T-helper 2 cell treated with Interferon-gamma antibody and Interleukin-4, amounts not matched to agents 100 ng/mL and 5 ng/mL, for 36 hours (primary cell): ENCODE data around the gene CCNYL1. TPM values are rescaled to one million over a fixed set of nuclear protein-coding genes. Genes with fewer than 3 reads are reported as not detected.
"Not testable (repeated sequence)": the region's sequence is repeated elsewhere in the genome, so short reads cannot be mapped to it uniquely, and the experiment has no call there.

Experiments
- intact Hi-C: fragments of 100-400 bp; cut with micrococcal nuclease; formaldehyde crosslinking; loops from one replicate; pipeline ENCODE4 v1.15.1; 2023
- total RNA-seq: library from RNA; stranded (reverse); gene quantifications from 2 replicates; pipeline ENCODE4 v1.2.3, GENCODE V29; 2022

Gene CCNYL1
- total RNA-seq, 1 donor from 2014 or later, result 7.4 TPM

DNA sequence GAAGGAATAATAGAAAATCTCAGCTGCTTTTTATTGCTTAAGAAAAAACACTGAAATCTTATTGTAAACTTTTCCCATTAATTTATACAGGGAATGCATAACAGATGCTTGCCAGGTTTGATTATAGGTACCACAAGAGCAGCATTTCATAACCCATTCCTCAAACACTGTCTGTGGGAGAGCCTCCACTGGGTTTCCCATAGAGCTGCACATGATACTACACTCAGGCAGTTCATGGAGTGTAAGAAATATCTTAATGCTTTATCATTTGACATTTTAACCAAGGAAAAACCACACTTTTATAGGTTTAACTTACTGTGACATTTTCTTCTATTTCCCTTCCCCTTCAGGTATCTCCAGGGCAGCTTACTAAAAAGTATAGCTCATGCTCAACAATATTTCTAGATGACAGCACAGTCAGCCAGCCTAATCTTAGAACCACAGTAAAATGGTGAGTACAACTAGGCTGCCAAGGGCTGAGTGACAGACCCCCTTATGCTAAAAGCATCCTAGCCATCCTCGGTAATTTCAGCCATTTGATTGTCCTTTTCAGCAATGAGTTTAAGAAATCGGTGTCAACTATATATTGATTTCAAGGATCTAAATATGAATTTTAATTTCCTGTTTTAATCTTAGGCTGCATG, 22.3 kb downstream of the CCNYL1 start:
- intact Hi-C loops, result no loop called here

DNA sequence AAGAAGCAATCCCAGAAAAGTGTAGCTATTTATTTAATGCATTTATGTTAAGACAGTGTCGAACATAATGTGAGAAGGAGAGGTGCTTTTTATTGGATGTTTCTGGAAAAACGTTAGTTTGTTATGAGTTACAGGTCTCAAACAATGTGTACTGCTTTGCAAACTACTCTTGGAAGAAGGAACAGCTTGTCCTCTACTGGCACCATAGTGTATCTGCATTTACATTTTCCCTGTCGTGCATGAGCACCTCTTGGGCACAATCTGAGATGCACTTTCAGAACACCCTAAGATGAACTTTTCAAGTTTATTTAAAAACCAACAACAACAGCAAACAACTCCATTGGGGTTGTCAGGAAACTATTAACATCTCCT, 22.8 kb downstream of the CCNYL1 start:
- intact Hi-C loops, result no loop called here

DNA sequence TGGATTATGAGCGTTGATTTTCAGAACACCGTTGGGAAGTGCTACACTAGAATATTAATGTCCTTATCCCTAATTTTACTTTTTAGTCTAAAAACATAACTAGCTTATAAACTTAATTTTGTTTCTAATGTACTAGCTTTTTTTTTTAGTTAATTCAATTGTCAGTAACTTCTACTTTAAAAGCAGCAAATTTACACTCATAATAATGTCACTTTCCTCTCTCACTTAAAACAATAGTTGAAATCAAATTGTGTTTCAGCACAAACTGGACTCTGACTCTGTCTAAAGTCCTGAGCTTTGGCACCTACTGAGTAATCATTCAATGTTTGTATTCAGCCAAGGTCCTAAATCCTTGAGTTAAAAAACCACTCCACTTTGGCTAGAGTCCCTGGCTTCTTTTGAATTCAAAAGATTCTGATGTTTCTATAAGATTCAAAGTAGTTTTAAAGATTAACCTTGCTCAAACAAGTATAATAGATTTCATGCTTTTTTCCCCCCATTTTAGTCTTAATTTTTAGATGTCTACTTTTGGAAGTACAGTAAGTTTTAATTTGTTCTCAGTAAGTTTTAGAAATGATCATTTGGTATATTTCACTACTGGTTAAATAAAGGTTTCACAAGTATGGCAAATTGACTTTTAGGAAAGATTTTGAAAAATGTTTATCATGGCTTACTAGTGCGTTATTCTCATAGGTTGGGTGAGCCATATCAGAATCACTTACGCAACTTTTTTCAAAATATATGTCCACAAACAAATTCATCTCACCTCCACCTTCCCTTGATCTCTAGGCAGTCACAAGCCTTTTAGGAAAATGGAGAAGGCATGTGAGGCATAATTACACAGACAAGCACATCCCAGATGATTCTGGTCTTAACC, 23.4 kb downstream of the CCNYL1 start:
- intact Hi-C loops, result no loop called here

DNA sequence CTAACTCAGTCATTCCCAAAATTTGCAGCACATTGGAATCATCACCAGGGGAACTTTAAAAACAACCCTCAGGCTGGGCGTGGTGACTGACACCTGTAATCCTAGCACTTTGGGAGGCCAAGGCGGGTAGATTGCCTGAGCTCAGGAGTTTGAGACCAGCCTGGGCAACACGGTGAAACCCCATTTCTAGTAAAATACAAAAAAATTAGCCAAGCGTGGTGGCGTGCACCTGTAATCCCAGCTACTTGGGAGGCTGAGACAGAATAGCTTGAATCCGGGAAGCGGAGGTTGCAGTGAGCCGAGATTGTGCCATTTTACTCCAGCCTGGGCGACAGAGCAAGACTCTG, 24.0 kb downstream of the CCNYL1 start:
- intact Hi-C loops, result not testable (repeated sequence)

DNA sequence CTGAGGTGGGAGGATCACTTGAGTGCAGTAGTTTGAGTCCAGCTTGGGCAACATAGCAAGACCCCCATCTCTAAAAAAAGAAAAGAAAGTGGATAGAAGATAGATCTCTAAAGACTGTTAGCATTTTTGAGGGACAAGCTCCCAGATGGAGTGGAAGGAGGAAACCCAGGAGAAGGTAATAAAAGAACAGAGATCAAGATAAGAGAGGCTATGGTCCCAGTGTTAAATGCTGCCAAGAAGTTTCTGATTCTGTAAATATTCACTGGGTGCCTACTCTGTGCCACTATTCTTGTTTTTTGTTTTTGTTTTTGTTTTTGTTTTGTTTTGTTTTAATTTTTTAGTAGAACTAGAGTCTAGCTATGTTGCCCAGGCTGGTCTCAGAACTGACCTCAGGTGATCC, 32.1 kb downstream of the CCNYL1 start:
- intact Hi-C loops, result no loop called here

DNA sequence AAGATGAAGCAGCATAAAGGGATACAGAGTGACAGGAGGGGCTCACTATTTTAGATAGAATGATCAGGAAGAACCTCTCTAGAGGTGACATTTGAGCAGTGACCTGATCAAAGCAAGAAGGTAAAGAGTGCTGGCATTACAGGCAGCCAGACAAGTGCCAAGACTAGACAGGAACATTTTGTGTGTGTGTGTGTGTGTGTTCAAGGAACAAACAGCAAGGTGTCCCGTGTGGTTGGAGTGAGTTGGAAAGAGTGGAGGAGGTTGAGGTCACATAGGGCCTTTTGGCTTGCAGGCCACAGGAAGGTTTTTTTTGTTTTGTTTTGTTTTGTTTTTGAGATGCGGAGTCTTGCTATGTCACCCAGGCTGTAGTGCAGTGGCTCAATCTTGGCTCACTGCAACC, 32.6 kb downstream of the CCNYL1 start:
- intact Hi-C loops, result no loop called here

DNA sequence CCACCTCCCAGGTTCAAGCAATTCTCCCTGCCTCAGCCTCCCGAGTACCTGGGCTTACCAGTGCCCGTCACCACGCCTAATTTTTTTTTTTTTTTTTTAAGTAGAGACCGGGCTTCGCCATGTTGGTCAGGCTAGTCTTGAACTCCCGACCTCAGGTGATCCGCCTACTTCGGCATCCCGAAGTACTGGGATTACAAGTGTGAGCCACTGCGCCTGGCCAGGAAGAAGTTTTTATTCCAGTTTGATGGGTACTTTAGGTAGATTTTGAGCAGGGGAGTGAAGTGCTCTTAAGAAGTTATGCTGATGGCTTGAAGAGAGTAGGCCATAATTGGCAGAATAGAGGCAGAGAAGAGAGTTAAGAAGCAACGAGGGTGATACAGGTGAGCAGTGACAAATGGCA, 33.0 kb downstream of the CCNYL1 start:
- intact Hi-C loops, result no loop called here

DNA sequence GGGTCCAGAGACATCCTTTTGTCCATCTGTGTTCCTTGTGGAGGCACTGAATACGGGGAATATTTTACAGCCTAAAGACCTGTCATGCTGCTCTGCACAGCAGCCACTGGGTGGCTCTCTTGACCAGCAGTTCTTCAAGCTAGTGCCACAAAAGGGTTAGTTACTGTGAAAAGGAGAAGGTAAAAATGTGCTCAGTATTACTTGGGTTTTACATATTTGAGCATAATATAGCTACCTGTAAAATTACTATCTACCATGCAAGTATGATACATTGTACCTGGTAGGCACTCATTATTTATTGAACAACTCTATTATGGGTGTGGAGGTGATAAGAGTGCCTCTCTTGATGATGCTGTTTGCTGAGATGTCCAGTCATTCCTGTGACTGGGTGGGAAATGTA, 34.7 kb downstream of the CCNYL1 start:
- intact Hi-C loops, result loop anchor here (1.0 kb wide), 3 partner anchors 227 to 326 kb away; no protein-coding TSS in a partner anchor

DNA sequence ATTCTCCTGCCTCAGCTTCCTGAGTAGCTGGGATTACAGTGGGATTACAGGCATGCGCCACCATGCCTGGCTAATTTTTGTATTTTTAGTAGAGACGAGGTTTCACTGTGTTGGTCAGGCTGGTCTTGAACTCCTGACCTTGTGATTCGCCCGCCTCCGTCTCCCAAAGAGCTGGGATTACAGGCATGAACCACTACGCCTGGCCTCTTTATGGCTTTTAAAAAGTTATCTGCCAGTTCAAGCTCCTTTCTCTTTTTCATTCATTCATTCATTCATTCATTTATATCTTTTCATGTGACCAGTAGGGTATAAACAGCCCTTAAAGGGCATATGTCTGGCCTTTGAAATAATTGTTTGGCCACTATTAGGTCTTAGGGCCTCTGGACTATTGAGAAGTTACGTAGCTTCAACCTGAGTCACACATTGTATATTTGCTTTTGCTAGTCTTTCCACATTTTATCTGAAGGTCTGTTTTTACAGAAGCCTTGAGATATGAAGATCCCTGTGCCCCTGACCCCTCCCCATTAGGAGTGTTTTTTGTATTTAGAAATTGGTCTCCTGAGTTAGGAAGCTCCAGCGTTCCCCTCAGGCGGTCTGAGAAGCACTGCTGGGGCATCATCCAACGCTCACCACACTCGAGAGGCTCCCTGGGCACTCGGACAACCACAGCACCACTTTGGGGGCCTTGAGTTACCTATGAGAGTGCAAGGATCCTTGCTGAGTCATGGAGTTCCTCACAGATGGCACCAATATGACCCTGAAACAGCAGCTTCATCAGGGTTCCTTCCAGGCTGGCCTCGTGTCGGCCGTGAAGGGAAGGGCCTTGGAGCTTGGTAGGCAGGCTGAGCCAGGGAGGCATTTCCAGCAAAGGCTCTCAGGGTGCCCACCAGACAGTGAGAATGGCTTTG, 36.5 kb downstream of the CCNYL1 start:
- intact Hi-C loops, result no loop called here

DNA sequence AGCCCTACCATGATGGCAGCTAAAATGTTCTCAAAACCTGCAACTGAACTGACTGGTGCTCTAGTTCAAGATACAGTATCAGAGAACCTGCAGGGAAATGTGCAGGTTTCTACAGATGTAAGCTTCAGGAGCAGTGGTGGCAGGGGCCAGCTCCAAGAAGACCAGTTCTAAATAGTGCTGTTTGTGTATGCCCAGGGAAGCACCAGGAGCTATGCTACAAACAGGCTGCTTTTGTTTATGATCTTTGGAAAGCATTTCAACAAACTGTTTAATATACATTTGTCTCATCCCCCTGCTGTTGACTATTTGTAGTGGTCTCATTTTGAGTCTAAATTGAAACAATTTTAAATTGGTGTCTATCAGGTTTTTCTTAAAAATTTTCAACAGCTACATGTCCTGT, 37.6 kb downstream of the CCNYL1 start:
- intact Hi-C loops, result no loop called here

DNA sequence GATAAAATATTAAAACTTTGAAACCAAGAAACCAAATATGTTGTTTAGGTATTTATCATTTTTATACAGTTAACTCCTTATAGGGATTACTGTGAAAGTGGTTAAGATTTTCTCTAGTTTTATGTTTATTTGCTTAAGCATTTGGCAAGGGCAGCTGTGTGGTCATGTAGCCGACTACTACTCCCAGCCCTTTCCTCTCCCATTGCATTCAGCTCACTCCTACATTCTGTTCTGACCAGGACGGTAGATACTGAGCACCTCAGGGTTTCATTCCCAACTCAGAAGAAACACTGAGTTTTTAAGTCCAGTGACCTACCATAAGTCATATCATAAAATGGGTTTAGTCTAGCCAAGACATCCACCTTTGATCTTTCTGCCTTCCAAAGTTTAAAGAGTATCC, 38.4 kb downstream of the CCNYL1 start:
- intact Hi-C loops, result no loop called here

DNA sequence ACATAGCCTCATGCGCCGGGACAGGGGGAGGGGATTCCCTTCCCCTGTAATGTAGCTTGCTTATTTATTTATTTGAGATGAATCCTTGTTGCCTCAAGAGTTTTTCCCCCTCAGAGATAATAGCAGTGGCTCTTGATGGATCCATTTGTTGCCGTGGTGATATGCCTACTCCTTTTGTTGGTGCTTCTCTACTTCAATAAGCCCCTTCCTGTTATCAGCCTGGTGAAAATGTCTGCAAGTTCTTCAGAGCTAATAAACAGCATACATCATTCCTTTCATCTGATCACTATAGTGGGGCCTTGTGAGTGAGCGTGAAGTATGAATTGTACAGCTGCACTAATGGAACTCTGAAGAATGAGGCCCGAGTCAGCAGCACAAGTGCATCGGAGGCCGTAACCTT, 38.9 kb downstream of the CCNYL1 start:
- intact Hi-C loops, result no loop called here

DNA sequence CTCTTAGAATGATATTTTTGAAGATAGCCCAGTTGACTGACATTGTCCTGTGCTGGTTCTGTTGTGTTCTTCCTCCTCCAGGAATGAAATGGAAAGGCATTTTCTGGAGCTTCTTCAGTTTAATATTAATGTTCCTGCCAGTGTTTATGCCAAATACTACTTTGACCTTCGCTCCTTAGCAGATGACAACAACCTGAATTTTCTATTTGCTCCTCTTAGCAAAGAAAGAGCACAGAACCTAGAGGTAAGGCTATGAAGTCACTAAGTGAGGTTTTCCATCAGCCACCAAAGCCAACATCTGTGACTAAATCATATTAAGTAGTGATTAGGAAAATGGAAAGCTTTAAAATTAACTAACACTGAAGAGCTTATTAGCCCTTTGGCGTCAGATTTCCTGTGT, 39.4 kb downstream of the CCNYL1 start:
- intact Hi-C loops, result no loop called here

DNA sequence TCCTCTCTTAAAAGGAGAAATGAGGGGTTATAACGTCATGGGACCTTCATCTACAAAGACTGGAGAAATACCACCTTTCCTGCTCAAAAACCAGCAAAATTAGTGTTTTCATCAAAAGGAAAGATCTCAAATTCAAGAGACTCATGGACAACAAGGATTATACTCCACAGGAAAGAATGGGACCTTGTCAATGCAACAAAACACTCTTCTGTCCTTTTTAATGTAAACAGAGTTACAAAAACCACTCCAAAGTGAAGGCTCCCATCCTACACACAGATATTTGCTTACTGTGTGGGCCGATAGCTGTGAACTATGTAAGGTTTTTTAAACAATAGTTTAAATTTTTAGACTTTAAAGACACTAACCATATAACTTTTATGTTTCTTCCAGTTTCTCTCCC, 42.2 kb downstream of the CCNYL1 start:
- intact Hi-C loops, result not testable (repeated sequence)

DNA sequence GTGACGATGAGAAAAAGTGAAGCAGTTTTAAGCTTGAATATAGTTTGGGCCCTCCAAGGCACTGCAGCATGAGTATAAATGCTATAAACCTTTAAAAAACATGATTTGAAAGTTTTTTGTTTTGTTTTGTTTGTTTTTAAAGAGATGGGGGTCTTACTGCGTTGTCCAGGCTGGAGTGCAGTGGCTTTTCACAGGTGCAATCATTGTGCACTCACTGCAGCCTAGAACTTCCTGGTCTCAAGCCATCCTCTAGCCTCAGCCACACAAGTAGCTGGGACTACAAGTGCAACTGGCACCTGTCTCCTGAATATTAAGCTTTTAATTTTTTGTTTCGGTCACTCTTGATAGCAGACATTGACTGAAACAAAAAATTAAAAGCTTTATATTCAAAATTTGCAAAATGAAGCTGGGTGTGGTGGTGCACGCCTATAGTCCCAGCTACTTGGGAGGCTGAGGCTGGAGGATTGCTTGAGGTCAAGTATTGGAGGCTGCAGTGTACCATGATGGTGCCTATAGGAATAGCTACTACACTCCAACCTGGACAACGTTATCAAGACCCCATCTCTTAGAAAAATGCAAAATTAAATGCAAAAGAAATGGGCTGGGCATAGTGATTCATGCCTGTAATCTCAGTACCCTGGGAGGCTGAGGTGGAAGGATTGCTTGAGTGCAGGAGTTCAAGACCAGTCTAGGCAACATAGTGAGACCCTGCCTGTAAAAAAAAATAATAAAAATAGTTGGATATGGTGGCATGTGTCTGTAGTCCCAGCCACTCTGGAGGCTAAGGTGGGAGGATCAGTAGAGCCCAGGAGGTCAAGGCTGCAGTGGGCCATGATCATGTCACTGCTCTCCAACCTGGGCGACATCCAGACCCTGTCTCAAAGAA, 43.3 kb downstream of the CCNYL1 start:
- intact Hi-C loops, result no loop called here

DNA sequence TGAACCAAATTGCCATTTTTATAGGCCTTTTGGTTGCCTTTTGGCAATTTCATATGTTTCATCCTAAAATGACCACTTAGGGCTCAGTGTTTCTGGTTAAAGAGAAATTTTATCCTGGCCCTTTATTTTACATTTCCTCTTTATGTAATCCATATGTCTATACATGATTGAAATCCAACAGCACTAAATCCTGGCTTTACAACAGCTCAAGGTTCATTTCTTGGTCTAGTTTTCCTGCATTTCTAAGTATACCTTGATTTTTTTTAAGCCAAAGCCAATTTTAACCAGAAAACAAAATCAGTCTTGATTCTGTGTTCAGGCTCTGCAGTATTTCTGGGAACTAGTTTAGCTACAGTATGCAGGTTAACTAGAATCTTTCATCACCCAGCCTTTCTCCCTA, 46.6 kb downstream of the CCNYL1 start:
- intact Hi-C loops, result no loop called here

DNA sequence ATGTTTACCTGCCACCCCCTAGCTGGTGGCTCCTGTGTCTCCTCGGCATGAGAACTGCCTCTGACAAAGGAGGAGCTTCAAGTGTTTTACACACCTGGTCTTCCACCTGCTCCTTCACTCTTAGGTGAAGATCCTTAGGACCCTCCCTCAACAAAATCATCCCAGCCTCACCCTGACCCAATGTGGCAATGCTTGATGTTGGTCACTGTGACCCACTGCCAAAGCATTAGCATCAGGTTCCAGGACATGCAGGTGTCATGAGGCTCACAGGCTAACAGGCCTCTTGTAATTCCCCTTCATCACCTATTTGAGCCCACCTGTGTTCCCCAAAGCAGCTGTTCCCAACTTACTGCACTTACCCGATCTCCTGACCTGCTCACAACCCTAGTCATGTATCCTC, 48.5 kb downstream of the CCNYL1 start:
- intact Hi-C loops, result no loop called here

DNA sequence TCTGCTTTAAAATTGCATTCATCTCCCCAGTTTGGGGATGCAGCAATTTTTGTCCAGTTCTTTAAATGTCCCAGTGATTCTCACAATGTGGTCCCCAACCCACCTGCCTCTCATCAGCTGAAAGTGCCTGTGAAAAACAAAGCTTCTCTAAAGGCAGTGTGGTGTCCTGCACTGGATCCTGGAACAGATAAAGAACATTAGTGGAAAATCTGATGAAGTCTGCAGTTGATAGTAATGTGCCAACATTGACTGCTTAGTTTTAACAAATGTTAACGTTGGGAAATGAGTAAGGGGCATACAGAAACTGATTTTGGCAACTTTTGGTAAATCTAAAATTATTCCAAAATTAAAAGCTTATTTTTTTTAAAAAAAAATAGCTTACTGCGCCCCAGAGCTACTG, 49.0 kb downstream of the CCNYL1 start:
- intact Hi-C loops, result no loop called here

DNA sequence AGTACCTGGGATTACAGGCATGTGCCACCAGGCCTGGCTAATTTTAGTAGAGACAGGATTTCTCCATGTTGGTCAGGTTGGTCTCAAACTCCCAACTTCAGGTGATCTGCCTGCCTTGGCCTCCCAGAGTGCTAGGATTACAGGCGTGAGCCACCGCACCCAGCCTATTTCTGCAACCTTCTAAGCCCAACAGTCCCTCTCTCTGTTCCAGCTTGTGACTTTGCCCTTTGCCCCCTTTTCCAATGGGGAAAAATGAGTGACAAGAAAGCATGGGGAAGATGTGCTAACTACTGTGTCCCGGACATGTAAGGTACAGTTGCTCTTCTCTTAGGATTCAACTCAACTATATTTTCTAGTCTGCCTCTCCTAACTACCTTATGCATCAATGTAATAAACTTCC, 50.0 kb downstream of the CCNYL1 start:
- intact Hi-C loops, result not testable (repeated sequence)

DNA sequence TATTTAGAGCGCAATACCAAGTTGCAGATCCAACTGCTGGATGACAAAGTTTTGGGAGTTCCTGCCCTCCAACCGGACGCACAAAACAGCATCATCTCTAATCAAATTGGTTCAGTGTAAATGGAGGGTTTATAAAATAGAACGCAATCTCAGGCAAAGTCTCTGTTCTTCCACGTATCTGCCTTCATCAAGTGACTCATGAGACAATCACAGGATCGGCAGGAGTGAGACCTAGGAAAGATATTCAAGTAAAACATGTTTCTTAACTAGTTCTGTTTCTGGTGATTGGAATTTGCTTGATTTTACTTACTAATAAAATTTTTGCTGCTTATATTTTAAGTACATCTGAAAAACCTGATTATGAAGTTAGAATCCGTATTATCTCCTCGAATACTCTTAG, 50.7 kb downstream of the CCNYL1 start:
- intact Hi-C loops, result no loop called here

DNA sequence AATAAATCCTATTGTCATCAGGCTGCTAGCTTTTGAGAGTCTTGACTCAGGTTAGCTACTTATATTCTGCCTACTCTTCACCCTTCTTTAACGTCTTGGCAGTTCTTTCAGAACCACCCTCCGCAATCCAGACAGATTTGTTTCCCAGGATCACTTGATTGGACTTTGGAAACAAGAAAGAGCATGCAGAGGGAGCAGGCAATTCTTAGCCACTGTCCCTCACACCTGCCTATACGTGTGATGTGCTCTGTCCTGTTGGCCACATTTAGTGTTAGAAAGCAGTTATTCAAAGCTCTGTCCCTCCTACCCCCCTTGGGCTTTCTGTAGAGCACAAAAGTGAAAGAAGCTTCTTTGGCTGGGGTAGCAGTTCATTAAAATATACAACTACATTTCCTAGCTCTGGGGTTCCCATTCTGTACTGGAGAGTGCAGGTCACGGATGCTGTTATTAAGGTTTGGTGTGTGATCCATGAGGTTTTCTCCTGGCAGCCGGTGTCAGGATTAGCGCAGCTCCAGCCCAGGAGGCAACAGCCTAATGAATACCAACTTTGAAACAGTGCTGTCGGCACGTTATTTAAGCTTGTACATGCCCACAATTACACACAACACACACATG, 52.0 kb downstream of the CCNYL1 start:
- intact Hi-C loops, result no loop called here
